NOMO-1 treated with dmso at 0.1 percent for 144 hours (cell line): ENCODE results near the gene MDM2.

ENCODE experiments used
- DNase-seq: peaks from one replicate; lab custom pipeline; 2025; ENCODE audit not compliant: unreplicated experiment; lab: John Stamatoyannopoulos, UW

The MDM2 gene

DNA sequence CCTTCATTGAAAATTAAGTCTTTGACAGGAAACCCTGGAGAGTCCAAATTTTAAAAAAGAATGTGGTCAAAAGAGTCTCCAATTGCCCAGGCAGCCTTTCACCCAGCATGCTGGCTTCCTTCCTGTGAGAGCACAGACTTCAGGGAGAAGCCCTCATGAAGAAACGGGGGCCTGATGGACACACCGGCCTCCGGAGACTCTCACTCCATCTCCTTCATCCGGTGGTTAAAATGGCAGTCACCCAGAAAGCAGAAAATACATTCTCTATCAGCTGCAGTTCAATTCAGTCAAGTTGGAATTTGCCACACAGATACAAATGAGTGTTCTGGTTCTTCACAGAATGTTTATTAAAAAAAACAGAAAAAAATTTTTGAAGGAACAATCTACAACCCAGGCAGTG, 68.5 kb downstream of the MDM2 start:
- no peak for DNase-seq

DNA sequence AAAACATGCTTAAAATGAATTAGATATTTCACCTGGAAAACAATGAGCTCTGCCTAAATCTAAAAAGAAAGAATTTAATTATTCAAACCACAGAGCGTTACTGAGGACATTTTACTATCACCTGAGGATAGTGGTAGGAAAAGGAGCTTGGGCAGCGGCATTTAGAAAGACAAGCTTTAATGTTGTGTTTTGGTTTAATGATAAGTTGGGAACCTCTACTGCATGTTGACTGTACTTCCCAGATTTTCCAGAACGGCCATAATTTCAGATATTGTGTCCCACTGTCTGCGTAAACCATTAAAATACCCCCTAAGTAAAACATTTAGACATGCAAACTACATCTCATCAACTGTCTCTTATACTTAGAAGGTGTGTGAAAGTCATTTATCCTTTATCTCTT, 69.6 kb downstream of the MDM2 start:
- DNase-seq: no peak

DNA sequence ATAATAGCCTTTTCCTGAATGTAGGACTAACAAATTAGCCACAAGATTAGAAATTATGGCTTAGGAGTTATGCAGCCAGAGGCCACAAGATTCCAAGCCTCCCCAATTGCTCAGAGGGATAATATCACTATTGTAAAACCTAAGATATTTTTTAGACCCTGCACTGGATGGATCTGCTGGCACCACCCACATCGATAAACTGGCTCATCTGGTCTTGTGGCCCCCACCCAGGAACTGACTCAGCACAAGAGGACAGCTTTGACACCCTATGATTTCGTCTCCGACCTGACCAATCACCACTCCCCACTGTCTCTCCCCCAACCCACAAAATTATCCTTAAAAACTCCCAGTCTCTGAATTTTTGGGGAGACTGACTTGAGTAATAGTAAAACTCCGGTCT, 70.3 kb downstream of the MDM2 start:
- DNase-seq: no peak

DNA sequence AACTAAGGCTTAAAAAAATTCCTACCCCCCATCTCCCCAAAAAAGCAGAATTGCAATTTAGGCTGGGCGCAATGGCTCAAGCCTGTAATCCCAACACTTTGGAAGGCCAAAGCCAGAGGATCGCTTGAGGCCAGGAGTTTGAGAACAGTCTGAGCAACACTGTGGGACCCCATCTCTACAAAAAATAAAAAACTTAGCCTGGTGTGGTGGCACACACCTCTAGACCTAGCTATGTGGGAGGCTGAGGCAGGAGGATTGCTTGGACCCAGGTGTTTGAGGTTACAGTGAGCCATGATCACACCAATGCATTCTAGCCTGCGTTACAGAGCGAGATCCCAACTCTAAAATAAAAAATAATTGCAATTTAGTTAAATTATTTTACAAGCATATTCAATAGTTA, 70.9 kb downstream of the MDM2 start:
- DNase-seq: no peak

DNA sequence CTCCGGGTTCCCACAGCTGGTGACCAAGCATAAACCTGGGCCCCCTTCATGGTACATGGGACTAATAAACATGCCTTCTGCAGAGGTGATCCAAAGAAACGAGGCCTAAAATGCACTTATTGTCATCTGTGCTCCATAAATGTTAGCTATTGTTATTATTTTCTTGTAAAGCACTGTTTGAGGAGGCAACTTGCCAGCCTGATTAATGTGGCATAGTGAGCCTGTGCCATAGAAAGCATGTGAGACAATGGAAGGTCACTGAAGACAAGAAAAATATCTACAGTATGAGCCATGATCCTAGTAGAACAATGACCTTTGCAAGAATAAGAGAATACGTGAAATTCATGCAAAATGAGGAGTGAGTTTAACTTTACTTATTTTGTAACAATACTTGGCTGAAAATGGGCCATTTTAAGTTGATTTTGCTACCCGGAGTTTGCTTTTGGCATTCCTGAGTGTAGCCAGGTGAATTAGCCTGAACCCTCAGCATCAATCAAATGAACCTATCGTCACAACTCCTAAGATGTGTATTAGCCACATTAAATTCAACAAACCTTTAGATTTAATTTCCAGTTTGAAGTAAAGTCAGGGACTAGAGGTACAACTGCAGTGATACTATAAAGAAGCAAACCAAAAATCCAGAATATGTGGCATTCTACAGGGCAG, 72.8 kb downstream of the MDM2 start:
- DNase-seq: no peak

DNA sequence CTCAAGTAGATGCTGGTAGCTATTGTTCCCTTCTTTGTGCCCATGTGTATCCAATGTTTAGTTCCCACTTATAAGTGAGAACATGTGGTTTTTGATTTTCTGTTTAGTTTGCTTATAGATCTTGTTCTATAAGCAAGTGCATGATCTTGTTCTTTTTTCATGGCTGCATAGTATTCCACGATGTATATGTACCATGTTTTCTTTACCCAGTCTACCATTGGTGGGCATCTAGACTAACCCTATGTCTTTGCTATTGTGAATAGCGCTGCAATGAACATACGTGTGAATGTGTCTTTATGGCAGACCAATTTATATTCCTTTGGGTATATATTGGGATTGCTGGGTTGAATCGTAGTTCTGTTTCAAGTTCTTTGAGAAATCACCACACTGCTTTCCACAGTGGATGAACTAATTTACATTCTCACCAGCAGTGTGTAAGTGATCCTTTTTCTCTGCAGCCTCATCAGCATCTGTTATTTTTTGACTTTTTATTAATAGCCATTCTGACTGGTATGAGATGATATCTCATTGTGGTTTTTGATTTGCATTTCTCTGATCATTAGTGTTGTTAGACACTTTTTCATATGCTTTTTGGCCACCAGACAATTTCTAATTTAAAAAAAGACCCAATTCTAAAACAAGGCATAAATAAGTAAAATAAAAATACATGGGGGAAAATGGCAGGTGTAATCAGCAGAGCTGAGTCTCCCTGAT, 74.4 kb downstream of the MDM2 start:
- no peak for DNase-seq

DNA sequence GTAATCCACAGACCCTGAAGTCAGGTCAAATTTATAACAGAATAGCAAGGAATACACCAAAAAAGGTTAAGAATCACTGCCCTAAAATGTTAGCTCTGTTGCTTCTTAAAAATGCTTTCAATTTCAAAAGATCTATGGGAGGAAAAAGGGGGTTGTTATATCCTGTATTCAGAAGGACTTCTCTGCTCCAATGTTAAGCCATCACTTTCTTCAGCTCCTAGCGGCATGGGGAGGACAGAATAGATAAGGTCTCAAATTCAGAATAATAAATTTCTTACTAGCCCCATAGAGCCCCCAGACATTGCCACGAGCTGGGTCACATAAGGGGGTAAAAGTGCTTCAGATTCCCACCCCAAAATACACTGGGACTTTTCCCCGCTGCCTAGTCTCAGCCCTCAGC, 75.2 kb downstream of the MDM2 start:
- no peak for DNase-seq

DNA sequence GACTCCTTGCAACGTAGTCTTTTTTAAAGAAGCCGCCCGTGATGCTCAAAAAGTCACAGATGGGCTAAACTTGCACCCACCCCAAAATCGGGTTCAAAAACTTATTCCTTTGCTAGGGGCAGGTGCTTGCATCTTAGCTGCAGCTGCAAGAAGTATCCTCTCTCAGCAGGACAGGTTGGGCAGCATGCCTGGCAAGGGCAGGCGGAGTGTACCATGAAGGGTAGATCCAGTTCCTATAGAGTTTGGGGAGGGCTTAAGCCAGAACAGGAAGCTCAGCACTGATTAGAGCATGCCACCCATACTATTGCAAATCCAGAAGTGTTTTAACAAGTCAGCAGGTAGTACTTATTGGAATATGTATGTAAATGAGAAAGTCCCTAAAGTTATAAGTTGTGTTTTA, 76.3 kb downstream of the MDM2 start:
- DNase-seq: no peak

DNA sequence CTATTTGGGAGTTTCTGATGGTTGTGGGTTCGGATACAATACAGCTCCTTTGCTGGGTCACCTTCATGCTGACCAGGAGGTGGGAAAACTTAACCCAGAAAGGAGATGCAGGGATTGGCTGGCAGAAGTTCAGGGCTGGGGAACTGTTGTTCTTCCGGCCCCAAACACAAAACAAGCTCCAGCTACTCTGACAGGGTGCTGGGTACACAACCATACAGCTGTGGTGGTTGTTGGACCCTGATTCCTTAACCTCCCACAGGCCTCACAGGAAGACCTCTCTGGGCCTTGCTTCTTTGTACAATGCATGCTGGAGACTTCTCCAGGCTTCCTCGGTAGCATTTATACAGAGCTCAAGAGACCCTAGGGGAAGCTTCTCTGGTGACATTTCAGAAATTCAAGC, 77.4 kb downstream of the MDM2 start:
- DNase-seq: no peak

DNA sequence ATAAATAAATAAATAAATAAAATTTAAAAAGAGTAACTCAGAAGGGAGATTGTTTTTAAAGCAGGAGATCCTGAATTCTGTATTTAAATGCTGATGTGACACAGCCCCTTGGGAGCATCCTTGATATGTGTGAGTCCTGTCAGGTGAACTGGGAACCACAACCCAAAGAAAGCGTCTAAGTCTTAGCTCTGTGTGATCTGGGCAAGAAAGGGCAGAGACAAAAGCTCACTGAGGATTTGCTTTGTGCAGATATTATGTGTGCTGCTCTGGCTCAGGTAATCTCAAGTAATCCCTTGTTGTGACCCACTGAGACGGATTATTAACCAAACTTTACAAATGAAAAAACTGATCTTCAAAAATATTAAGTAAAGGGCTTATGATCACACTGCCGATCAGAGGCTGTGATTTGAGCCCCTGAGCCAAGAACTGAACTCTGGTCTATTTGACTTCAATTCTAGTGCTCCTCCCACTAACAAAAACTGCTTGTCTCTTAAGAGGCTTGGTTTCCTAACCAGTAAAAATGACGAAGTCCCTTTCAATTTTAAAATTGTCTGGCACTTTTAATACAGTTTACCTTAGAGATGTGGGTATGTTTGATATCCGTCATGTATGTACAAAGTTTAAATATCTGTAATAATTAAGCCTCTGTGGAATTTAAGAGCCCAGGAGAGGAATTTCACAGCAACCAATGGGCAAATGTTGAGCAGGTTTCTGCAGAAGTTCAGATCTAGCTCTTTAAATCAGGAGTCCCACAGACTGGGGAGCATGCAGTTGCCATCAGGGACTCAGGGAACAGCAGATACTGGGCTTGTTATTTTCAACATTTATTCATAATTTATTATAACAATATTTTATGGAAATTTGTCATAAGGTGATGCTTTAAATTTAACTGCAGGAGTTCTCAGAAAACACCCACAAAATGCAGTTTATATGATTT, 78.9 kb downstream of the MDM2 start:
- DNase-seq: no peak

DNA sequence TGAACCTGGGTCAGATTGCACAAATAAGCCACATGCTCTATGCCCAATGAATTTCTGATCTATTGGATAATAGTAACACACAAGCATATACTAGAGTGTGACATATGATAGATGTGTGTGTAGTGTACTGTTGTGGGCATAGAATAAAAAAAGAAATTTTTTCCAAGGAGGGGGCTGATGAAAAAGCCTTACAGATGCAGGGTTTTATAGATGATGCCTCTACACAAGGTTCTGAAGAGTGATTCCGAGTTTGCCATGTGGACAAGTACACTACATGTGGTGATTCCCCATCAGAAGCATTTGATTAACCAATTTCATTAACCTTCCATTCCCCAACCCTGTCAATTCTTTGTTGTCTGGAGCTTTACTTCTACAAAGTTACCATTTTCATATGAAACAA, 79.7 kb downstream of the MDM2 start:
- no peak for DNase-seq

DNA sequence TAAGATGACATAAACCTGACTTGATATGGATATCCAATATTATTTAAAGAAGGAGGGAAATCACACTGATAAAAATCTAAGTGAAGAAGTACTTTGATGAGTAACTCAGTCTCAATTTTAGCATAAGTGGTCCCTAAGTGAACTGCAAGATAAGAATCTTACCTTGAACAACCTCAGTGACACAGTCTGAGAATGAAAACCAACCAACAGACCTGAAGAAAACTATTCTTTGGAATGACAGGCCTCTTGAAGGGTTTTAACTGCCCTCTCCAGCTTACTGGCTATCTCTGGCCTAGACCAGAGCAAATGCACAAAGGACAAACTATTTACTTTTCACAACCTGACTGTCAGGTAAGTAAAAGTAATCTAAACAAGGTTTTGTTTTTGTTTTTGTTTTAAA, 80.3 kb downstream of the MDM2 start:
- DNase-seq: no peak

DNA sequence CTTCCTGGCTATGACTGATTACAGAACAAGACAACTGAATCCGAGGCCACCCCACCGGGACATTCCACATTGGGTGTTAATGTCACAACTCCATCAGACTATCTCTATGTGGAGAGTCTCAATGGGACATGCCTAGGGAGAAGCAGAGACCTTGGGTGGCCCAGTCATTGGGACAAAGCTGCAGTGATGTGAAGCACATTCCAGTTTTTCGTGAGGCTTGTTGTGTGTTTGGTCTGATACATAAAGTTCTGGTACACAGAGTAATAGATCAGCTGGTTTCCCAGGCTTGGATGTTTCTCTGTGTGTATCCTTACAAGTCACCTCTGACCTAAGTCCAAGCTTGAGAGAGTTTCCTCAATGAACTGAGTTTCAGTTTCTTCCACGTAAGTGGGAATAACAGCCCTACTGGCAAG, 82.7 kb downstream of the MDM2 start:
- DNase-seq: no peak

DNA sequence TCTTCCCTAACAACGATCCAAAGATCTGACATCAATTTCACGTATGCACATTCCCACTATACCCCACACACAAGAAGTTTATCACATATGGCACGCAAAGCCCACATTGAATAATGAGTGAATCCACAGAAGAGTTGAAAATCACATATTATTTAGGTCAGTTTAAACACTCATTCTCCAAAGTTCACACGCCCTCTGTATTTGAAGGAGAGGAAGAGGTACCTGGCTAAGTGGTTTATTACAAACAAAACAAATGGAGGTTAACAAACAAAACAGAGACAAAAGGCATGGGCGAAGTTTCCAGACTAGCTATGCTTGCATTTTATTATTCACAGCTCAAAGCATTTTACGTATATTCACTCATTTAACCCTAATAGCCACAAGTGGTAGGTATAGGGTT, 83.2 kb downstream of the MDM2 start:
- DNase-seq: no peak

DNA sequence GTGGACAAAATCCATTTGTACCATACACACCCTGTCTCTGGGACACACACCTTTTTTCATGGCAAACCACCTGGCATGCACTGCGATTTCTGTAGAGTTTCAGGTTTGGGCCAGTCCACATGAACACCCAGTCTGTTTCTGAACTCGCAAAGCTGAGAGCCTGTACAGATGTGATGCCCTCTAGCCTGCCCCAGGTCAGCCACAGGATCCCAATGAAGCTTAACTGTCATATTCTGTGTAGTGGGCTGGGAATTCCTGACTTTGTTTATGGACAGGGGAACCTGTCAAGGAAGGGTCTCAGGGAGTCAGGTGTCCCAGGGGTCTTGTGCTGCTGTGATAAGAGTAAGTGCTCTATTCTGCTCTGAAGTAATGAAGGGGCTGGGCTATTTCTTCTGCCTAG, 85.2 kb downstream of the MDM2 start:
- DNase-seq: no peak

DNA sequence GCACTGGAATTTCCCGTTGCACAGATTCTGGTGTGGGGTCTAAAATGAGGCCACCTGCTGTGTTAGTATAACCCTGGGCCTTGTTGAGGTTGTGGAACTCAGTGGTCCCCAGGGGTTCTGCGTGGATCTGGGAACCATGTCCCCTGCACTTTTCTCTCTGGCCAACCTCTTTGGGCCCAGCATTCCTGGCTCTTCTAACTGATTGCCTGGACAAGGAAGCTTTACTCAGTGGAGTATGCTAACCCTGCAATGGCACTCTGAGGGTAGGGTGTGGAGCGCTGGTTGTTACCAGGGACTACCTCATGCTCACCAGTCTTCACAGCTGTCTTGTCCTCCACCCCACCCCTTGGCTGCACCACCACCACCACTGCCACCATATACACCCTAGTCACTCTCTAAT, 85.8 kb downstream of the MDM2 start:
- no peak for DNase-seq

DNA sequence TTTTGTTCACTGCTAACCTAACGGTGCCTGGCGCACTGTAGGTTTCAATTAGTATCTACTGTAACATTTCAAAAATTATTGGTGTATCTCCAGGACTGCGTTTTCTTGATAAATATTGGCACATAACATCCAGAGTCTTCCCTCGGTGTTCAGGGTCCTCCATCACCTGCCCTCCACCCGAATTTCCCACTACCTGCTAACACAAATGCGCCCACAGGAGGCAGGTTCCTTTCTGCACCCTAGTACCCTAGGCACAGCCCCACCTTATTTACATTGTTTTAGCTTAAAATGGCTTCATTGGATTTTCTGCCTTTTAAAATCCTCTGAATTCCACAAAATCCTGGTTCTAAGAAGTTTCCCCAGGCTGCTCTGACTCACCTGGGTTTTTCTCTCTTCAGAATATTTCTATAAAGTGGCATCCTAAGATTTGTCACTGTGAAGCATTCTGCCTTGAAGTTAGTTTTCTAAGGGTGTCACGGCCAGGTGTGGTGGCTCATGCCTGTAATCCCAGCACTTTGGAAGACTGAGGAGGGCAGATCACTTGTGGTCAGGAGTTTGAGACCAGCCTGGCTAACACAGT, 86.4 kb downstream of the MDM2 start:
- DNase-seq: no peak

DNA sequence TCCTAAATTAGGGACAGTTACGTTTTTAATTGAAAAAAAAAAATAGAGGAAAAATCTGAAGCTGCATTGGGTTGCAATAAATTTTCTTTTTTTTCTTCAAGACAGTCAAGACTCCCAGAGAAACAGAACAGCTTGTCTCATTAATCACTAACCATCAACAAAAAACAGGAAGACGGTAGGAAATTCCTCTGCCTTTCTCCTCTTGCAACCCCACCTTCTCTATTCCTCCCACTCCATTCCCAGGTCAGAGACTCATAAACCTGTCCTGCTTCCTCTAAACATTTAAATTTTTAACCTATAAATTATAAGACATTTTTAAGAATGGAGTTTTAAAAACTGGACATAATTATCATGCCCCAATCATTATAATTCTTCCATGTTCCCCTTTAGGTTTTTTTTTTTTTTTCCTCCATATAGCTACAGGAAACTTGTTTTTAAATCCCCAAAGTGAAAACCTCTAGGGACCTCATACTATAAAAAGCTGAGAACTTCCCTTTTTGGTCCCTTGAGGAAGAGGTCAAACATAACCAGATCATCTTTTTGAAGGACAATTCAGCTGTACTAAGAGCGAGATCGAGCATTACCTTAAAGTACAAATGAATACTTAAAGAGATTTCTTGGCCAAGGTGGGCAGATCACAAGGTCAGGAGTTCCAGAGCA, 89.0 kb downstream of the MDM2 start:
- no peak for DNase-seq

DNA sequence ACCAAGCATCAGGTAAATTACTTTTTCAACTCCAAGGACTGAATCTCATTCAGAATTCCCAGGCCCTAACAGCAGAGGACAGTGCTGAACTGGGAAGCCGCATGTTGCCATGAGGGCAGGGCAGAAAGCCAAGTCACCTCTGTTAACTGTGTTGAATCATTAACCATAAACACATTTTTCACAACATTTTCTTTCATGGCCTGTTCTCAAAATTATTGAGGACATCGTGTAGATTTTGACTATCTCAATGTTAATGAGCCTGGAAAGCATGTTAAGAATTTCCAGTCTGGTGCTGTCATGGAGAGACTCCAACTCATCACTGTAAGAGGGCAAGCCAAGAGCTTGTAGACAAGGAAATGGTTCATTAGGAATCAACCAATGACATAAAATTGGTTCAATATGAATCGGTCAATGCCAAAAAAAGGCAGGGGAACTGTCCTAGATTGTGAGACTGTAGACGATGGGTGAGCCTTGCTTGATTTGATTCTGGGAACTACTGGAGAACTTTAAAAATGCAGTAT, 91.3 kb downstream of the MDM2 start:
- DNase-seq: no peak

DNA sequence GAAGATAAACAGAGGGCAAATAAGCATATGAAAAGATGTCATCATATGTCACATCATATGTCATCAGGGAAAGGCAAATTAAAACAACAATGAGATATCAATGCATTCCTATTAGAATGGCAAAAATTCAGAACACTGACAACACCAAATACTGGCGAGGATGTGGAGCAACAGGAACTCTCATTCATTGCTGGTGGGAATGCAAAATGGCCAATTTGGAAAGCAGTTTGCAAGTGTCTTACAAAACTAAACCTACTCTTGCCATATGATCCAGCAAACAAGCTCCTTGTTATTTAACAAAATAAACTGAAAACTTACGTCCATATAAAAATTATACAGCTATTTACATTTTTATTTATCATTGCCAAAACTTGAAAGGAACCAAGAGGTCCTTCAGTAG, 92.3 kb downstream of the MDM2 start:
- no peak for DNase-seq
